Testis (tissue), 2 donors: ENCODE results near the gene CTNS.

ENCODE experiments used
- POLR2A ChIP-seq: fragments of 450-650 bp; IDR thresholded peaks from one replicate; pipeline ENCODE4 v1.6.1; 2017; ENCODE audit warnings: antibody characterized with exemption, mild to moderate bottlenecking, moderate library complexity
- TF ChIP-seq, protein P1 (sequence below), 3 experiments: fragments of 450-650 bp in 2 of 3; fragments of 200-600 bp in 1 of 3; sonication (generic) in 1 of 3; IDR thresholded peaks; one replicate each; pipeline ENCODE4 v1.5.1; 2016 to 2019; ENCODE audit warnings: antibody characterized with exemption in 3 of 3, mild to moderate bottlenecking in 2 of 3, moderate library complexity in 1 of 3

DNA sequence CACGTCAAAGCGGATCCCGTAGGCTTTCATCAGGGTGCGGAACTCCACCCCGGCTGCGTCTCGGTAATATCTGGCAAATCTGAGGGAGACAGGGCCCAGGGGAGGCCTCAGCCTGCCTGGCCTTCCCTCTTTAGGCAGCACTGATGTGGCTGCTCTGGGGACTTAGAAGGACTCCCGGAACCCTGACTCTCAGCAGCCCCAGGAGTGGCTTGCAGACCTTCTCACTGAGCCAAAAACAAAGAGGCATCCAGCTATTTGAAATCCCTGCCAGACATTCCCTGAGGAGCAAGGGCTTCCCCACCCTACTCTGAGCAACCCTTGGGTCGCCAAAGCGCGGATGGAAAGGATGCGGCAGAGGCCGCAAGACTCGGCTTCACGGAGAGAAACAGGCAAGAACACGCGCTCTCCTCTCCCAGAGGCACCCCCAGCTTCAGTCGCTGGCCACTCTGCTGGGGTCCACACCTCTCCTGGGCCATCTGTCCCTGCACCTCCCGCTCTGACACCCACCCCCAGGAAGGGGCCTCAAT, 51.5 kb downstream of the CTNS start:
- TF ChIP-seq, protein P1, sequence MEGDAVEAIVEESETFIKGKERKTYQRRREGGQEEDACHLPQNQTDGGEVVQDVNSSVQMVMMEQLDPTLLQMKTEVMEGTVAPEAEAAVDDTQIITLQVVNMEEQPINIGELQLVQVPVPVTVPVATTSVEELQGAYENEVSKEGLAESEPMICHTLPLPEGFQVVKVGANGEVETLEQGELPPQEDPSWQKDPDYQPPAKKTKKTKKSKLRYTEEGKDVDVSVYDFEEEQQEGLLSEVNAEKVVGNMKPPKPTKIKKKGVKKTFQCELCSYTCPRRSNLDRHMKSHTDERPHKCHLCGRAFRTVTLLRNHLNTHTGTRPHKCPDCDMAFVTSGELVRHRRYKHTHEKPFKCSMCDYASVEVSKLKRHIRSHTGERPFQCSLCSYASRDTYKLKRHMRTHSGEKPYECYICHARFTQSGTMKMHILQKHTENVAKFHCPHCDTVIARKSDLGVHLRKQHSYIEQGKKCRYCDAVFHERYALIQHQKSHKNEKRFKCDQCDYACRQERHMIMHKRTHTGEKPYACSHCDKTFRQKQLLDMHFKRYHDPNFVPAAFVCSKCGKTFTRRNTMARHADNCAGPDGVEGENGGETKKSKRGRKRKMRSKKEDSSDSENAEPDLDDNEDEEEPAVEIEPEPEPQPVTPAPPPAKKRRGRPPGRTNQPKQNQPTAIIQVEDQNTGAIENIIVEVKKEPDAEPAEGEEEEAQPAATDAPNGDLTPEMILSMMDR (IDR thresholded peaks at IDR 0.05): no peak
- no peak for TF ChIP-seq POLR2A
